HG03045 (cell line): Measurements from ENCODE around the gene WT1.

Experiments used
- ATAC-seq: cut with Tn5 transposase; IDR thresholded peaks from one replicate; pipeline ENCODE4 v1.9.1; 2021; ENCODE audit warnings: mild to moderate bottlenecking, moderate library complexity; ENCODE audit not compliant: unreplicated experiment

The WT1 gene

DNA sequence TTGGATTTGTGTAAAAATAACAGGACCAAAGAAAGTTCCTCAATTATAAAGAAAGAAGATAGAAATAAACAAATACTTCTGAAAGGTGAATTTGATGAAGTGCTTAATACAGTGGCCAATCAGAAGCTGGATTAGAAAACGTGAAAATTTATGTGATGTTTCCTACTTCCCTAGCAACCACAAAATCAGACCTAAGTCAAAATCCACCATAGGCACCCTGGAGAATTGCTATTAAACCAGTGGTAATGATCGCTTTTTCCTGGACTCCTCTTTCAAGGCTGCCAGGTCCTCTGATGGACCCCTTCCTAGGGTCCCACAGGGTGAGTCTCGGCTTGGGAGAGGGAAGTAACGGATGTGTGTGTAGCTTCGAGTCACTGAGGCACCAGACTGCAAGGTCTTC is 9.6 kb downstream of the WT1 start:
- no peak for ATAC-seq

DNA sequence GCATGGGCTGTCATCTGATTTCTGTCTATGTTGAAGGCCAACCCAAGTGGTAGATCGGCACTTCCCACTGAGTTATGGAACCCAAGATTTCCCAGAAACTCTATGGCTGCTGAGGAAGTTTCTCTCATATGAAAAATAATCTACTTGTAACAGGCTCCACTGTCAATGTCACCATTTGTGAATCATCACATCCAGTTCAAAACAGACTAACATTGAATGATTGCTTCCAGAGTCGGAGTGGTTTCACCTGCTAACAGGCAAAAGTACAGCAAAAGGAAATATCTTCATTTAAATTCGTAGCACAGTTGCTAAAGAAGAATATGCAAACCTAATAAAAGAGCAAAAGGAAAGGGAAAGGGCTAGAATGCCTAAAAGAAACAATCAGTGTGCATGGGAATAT is 12.8 kb downstream of the WT1 start:
- no peak for ATAC-seq

DNA sequence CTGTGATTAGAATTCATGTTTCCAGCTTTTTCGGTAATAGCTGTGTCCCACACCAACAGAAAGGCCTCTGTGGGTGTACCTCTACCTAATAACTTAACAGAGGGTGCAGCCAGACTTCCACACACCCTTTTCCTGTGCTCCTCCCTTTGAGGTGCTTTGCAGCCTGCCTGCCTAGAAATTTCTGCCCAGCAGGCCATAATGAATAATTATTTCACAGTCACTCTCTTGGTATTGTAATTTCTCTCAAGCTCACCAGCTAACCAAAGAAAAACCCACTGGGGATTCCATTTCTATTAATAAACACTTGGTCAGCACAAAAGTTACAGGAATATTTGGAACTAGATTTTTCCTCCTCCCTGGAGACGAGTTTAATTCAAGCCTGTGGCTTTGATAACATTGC is 13.3 kb downstream of the WT1 start:
- ATAC-seq: no peak

DNA sequence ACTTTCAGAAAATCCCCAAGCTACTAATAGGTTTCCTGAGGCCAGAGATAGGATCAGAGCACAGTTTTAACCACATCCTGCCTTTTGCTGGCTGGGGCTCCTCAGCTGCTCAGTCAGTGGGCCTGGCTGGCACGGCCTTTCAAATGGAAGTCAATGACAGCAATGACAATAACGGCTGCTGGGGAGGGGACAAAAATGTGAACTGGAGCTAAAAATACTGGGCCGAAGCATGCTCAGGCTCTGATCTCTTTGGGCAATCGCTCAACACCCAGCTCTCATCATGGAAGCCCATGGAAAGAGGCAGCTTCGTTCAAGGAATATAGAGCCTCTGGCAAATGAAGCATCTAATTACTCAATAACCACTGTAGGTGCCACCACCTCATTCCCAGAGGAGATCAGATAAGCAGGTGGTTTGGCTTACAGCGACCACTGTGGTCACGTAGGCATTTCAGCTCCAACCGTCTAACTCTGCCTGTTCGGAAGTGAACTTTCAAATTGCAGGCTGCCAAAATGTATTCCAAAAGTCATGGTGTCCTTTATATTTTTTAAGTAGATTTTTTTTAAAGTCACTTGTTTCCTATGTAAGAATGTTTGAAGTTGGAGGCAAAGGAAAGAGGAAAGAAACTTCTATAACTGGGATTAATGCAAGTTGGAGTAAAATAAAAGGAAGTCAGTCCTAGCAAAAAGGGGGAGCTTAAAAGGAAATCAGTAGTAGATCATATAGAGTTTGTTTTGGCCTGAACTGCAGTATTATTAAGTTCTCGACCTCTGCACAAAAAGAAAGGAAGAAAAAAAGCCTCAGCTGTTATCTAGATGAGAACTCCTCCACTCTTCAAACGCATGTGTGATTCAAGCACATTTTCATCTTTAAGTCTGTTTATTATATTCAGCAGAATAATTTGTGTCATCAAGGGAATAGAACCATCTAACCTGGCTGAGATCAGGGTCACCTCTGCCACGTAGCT is 14.1 kb downstream of the WT1 start:
- peak; percentile 78 for ATAC-seq

DNA sequence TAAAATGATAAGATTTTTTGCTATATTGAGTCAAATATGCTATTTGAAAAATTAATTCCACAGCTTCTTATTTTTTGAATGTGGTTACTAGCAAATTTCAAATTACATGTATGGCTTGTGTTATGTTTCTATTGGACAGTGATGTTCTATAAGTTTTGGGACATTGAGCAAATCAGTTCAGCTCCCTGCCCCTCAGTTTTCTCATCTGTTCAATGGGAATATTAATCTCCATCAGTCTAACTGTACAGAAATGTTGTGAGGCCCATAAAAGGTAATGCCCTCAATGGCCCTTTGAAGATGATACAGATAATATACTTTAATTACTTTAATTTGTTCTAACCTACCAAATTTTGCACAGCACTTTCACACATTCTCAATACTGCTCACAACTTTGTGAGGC is 15.2 kb downstream of the WT1 start:
- ATAC-seq: no peak

DNA sequence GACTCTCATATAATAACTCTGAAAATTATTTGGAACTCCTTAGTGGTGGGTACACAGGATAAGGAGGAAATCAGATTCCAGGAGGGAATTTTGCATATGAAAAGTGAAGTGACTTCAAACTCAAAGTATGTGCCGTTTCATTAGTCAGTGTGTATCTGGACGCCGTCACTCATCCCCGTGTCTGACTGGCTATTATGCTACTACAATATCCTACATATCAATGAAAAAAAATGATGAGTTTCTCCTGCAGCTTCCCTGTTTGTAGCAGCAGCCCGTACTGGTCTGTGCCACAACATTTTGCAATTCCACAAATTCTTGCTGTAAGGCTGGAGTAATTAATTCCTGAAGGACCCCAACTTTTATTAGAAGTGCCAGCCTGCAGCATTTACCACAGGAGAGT is 16.5 kb downstream of the WT1 start:
- ATAC-seq: no peak

DNA sequence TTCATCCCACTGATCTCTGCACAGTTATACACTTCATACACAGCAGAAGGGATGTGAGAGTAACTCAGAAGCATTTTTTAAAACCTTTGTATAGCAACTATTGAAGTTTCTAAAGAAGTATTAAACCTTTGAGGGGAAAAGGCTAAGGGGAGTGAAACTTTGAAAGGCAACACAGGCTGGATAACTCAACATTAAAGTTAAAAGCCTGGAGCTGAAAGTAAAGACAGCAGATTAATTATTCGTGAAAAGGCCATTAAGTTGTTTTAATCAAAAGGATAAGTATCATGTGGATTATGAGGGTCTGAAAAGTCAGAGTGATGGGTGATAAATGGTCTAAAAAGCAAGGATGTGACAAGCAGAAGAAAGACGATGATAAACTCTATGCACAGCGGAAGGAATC is 17.5 kb downstream of the WT1 start:
- no peak for ATAC-seq

DNA sequence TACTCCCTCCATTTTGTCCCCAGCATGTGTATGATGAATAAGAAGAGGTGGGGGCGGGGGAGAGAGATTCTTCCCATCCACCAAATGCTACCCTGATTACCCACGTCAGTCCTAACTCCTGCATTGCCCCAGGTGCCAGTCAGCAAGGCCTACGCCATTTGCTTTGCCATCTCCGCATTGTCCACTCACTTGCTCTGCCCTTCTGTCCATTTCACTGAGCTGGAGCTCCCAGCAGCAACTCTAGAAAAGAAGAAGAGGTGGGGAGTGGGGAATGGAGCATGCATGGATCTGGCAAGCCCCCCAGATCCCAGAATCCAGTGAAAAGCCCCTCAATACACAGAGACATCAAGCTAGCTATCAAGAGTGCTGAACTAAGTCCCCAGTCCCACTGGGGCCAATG is 19.0 kb downstream of the WT1 start:
- ATAC-seq: no peak

DNA sequence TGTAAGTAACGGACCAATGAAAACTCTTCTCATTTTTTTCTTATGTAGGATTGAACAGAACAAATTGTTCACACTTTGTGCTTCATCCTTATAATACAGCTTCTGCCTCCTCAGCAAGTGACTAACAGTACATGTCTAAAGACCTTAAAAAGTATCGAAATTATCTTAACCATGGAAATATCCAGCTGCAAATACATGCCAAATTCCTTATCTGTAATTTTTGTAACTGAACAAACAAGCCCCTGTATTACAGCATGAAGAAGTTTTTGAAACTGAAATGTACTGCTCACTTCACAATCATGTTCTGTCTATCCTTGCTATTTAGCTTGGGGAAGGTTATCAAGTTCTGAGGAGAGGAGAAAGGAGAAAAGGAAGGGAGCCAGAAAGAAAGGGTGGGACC is 20.4 kb downstream of the WT1 start:
- no peak for ATAC-seq

DNA sequence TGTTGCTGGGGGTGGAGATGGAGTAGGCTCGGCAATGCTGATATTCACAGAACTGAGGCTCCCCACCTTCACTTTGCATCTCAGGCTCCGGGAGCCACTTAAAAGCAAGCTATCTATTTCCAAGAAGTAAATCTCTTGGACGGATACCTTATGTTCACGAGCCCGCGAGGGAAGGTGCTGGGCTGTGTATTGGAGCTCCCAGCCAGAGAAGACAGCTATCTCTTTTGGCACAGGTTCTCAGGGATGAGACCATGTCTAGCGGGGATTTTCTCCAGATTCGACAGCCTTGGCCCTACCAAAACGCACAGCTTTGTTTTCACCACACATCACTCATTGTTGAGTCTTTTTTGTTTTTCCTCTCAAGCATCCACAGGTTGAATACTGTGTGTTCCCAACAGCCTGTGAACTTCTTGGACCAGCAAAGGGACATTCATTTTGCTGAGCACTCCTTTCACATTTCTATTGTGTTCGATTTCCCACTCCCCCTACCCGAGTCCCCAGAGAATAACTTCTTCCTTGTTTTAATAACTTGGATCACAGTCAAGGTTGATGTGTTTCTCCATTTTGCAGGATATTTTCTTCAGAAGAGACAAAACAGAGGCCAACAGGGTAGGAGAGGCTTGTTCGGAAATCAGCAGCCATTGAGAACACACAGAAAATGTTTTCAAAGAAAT is 23.3 kb downstream of the WT1 start:
- no peak for ATAC-seq

DNA sequence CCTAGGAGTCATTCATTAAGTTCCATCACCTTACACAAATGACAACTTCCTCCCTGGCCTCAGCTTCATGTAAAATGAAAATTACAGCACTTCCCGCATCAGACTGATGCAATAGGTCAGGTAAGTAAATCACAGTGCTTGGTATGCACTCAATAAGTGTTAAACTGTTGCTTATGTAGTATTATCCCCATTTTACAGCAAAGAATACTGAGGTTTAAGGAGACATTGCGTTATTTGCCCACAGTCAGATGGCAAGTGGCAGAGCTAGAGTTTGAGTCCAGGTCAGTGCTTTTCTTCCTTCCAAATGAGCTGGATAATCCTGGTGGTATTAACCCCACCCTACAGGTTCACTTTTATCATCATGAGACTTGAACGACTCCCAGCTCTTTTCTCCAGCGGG is 29.7 kb downstream of the WT1 start:
- no peak for ATAC-seq

DNA sequence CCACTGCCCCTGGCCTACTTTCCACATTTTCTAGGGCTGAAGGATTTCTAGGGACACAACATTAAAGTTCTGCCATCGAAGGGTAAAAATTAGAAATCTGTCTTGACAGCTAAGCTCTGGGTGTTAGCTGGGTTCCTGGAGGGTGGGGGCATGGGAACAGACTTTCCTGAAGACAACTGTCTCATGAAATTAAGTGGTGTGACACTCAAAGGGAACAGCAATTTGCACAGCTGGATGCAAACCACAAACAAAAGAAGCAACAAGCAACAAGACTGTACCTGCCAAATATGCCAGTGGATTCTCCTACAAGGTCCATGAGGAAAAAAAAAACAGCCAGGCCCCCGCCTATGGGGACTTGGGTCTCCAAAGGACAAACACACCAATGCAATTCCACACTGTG is 32.5 kb downstream of the WT1 start:
- no peak for ATAC-seq

DNA sequence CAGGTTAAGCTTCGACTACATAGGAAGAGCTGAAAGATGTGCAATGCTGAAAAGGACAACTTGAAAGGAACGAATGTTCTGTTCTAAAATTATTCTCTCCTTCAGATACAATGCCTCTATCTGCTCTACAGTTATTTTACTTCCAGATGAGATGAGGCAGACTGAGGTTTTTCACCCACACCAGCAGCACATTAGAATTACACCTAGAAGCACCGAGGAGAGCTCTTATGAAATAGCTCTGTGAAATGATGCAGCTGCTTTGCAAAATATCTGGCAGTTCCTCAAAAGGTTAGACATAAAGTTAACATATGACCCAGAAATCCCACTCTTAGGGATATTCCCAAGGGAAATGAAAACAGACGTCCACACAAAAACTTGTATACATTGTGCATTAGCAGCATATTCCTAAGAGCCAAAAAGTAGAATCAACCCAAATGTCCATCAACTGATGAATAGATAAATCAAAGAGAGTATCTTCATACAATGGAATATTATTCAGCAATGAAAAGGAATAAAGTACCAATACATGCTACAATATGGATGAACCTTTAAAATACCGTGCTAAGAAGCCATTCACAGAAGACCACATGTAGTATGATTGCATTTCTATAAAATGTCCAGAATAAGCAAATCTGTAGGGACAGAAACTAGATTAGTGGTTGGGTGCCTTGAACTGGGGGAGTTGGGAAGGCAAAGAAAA is 34.5 kb downstream of the WT1 start:
- ATAC-seq: no peak

DNA sequence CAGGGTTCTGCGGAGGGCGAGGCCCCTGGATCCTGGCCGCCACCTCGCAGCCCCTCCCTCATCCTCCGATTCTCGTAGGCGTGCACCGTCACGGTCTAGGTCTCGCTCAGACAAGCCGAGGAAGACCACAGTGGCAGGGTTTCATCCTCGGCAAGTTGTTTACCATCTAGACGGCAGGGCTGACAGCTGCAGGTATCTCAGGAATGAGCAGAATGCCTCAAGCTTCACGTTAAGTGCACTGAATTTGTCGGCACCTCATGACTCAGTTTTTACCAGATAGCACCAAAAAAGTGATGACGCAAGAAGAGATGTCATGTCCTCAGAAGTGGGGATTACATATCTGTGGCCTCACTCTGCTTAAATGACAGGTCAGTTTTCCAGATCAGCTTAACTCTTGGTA is 35.1 kb downstream of the WT1 start:
- ATAC-seq: no peak

DNA sequence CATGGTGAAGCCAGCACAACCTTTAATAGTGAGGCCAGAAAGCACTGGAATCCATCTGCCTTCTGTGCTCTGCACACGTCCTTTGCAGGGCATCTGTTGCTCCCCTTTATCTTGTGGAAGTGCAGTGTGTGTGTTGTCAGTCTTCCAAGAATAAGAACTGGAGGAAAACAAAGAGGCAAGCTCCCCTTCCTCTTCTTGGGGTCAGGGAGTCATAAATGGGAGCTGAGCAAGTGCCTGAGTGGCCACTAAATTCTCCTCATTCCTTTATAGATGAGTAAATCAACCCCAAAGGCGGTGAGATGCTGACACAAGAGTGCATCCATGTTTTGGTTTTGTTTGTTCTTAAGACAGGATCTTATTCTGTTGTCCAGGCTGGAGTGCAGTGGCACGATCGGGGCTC is 38.3 kb downstream of the WT1 start:
- ATAC-seq: no peak

DNA sequence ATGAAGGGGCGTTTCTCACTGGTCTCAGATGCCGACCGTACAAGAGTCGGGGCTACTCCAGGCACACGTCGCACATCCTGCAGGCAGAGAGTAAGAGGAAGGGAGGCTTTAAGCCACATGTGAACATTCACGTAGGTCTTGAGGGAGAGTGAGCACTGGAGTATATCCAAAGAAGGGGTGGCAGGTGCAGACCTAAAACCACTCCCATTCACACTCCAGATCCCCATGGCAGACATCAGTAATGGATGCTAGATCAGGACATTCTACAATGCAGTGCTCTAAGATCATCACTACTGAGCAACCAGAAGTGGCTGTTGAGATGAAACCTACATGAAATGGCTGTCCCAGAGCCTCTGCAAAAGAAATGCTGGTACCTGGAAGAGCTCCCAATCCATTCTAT is 39.0 kb downstream of the WT1 start:
- no peak for ATAC-seq

DNA sequence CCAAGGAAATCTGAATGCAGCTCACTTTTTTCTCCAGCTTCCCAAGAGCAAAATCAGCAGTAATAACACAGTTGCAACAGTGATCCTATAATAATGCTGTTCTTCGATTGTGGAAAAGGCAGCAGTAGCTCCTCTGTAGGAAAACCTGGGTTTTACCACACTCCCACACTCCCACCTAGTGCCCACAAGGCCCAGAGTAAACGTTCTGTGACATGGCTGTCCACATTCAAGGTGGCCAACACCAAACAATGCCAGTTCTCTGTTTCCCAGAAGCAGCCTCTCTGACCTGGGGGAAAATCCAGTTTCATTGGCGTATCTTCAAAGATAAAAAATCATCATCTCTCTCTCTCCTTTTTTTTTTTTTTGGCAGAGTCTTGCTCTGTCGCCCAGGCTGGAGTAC is 40.2 kb downstream of the WT1 start:
- no peak for ATAC-seq

DNA sequence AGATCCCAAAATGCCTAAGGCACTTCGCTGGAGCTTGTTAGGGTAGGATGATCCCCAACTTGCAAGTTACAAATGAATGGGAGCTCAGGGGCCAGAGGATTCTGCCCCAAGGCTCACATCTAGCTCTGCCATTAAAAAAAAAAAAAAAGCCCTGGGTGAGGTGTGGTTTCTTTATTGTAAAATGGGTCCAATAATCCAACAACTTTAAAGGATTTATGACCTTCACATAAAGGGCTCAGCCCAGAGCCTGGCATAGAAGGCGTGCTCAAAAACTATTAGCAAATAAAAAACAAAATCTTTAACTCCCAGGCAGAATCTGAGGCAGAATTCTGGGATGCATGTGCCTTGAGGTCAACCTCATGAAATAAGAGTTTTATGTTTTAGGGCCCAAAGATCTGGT is 42.5 kb downstream of the WT1 start:
- ATAC-seq: no peak

DNA sequence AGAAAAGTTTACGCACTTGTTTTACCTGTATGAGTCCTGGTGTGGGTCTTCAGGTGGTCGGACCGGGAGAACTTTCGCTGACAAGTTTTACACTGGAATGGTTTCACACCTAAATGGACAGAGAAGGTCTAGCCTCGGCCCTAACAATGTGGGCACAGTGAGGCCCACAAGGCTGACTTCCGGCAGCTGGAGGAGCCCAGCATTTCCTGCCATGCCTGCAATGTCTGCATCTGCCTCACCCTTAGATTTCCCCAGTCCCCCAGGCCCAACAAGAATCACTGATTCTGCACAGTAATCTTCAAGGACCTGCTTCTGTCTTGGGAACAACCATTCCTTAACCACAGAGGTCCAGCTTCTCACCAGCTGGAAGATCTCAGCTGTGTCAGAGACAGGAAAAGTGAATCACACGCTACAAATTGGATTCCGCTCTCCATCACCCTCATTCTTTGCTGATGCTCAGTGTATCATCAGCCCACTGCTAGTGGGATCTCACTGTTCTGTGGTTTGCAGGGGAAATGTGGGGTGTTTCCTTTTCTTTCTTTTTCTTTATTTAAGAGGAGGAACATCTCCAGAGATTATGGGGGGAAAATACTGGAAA is 43.3 kb downstream of the WT1 start:
- ATAC-seq: no peak

DNA sequence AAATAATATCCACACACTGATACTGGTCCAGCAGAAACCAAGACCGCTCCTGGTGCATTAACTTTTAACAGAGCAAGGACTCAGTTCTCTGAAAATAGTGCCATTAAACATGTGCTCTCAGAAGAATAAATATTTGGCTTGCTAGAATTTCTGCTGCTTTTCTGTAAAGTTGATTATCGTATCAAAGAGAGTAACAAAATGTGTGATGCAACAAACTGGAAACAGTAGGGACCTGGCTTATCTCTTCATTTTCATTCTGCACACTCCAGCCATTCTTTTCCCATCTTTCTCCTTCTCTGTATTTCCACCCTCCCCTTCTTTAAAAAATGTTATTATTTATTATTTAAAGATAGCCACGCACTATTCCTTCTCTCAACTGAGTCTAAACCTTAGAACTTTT is 43.9 kb downstream of the WT1 start:
- no peak for ATAC-seq

DNA sequence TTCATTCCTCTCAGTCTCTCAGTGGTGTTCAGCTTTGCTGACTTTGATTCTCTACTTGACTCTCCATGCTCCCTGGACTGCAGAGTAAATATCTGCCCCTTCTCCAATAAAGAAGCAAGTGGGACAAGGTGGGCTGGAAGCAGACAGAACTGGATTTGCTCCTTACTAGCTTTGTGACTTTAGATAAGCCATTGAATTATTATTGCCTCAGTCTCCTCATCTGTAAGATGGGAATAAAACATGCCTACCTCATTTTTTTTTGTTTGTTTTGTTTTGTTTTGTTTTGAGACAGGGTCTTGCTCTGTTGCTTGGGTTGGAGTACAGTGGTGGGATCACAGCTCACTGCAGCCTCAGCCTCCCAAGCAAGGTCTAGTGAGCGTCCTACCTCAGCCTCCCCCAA is 44.6 kb downstream of the WT1 start:
- no peak for ATAC-seq
